Stimulated activated CD4-positive, alpha-beta T cell treated with anti-CD3 and anti-CD28 coated beads, Interleukin-4, amount 100 ng/mL, for 1 hour (primary cell): ENCODE results near the gene MAN2B2.

ENCODE experiments used
- DNase-seq: peaks from one replicate; pipeline ENCODE4 v3.0.0-alpha.2; 2020

MAN2B2 gene

DNA sequence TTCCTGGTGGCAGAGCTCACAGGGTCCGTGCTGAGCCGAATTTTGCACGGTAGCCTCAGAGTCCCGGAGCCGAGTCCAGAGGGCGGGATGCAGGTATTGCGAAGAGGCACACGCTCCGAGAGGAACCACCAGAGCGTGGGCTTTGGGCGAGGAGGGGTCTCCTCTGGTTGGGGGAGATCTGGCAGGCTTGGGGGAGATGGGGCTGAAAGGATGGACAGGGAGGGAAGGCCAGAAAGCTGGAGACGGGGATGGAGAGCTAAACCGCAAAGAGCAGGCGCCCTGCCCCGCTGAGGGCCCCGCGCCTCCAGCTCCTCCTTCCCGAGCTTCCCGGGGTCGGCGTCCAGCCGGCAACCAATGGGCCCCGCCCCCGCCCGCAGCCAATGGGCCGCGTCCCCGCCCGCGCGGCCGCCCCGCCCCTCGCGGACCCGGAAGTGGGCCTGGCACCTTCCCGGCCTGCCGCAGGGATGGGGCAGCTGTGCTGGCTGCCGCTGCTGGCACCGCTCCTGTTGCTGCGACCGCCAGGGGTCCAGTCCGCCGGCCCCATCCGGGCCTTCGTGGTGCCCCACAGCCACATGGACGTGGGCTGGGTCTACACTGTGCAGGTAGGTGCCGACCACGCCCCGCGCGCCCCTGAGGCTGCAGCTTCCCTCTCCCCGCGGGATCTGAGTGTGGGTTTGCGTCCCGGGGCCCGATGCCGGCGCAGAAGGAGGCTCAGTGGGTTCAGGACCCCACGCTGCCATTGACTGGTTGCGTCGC is at the start of gene MAN2B2:
Gene MAN2B2, plus strand, starts transcription at position 443 of the 756 bp plus-strand sequence. Its CDS starts 22 bp downstream, at position 465.
- DNase-seq, result peak; percentile 85

DNA sequence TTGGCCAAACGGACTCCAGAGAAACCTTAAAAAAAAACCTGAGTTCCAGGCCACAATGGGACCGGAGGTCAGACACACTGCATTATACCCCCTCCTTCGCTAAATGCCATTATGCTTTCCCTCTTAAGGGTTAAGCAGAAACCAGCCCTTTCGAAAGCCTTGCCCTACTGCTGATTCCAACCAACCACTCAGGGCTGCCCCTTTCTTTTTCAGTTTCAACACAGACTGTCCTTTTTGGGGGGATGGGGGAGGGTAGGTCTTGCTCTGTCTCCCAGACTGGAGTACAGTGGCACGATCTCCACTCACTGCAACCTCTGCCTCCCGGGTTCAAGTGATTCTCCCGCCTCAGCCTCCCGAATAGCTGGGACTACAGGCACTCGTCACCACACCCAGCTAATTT is 49.5 kb upstream of the MAN2B2 start:
- no peak for DNase-seq

DNA sequence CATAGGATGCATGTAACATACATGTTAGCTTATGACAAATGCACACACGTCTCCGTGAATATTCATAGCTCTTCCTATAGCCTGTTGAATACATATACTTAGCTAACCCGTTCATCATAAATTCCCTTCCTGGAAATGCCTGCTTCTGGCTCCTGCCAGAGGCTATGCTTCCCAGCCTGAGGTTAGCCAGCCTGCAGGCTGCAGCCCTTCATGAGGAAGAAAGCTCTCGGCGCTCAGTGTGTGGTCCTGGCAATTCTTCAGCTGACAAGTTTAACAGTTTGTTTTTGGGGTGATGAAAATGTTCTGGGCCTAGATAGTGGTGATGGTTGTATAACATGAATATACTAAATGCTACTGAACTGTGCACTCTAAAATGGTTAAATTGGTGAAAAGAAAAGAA is 48.8 kb upstream of the MAN2B2 start:
- no peak for DNase-seq

DNA sequence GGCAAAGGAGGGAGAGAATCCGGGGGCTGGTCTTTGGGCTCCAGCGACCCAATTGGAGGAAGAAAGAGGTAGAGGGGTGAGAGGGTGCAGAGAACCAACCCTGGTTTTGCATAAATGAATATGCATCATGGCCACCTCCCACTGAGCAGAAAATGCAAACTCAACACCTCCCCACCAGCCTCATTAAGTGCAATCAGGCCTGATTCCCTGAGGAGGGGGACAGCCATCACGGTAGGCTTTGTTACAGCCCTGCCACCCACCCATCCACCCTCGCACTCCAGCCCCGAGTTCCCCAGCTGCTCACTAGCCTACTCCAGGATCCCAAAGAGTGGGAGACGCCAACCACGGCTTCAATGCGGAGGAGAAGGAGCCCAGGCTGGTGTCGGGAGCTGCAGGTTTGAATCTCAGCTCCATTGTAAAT is 48.3 kb upstream of the MAN2B2 start:
- DNase-seq, result no peak

DNA sequence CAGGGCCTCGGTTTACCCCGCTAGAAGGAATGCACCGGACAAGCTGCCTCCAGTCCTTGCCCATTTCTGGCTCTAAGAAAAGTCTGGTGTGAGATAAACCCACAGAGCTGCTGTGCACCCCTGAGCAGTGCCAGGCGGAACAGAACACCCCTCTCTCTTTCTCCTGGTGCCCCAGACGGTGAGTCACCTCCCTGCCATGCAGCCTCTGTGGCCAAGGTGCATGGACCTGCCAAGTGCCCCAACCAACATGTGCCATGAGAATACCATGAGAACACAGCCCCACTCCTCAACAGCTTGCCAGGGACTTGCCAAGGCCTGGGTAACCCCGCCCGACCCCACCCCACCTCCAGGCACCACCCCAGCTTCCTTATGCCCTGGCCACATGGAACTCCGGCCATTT is 47.7 kb upstream of the MAN2B2 start:
- DNase-seq, result no peak

DNA sequence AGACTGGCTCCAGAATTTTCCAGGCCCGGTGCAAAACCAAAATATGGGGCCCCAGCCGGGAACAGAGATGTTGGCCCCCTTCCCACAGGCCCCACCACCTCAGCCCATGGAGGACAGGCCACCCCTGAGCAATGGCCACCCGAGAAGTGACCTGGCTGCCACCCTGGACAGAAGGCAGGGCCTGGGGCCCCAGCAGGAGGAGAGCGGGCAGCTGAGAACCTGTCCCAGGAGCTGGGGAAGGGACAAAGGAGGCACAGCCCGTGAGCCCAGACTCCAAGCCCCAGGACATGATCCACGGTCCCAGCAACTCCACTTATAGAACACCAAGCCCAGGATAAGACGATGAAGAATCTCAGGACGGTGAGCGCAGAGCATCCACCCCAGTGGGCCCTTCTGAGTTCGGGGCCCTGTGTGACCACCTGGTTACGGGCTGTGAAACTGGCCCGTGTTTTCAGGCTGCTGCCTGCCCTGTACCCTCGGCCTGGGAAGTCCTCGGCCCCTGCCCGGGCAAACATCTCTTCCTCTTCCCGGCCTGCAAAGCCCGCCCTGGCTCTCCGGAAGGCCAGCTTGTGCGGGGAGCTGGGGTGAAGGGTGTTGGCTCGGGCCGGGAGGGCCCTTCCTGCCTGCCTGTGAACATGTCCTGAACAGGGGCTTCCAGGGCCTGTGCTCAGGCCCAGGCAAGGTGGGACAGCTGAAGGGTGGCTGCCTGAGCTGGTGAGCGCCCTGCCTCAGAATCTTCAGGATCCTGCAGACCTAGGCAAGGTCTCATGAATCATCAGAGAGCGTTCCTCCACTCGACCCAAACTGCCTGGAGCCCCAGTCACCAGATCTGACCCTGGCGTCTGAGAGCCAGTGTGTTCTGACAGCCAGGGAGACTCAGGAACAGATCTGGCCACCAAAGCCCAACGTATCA is 47.0 kb upstream of the MAN2B2 start:
- DNase-seq, result no peak

DNA sequence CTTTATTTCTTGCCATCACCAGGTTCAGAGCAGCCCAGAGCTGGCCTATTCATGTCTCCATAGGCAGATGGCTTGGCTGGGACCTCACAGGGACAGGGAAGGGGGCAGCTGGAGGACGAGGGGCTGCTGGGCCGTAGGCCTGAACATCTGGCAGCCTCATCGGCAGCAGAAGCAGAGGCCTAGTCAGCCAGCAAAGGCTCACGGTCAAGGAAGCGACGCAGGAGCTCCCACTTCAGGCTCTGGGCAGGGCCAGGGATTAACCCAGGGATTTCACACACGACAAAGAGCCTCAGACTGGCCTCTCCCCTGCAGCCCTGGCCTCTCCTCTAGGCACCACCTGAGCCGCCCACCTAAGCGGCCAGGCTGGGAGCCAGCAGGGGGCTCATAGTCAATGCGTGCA is 46.0 kb upstream of the MAN2B2 start:
- no peak for DNase-seq

DNA sequence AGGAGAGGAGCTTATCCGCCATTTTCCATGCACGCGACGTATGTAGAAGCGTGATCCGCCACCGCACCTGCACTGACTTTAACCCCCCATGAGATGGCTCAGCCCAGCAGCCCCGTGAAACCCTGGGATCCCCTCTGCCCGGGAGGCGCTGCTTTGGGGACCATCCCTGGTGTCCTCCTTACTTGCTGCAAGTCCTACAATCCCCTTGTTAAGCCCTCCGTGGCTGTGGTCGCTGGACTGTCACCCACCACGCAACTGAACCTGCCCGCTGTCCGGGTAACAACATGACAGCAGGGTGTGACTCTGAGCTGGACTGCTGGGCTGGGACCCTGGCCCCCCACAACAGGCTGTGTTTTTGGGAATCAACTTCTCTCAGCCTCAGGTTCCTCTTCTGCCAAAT is 44.7 kb upstream of the MAN2B2 start:
- no peak for DNase-seq

DNA sequence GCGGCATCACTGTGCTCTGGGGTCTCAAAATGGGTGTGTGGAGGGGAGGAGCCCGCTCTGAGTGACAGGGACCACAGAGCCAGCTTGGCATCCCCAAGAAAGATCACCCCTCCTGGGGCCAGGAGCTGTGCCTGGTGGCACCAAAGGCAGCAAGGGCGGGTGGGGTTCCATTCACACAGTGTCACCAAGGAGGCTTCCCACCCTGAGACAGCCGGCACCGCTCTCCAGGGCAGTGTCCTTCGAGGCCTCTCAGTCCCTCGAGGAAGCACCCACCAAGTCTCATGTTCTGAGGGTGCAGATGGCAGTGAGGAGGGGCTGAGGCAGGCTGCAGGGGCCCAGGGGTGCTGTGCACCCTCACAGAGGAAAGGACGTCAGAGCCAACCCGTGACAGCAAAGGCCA is 44.0 kb upstream of the MAN2B2 start:
- DNase-seq, result no peak

DNA sequence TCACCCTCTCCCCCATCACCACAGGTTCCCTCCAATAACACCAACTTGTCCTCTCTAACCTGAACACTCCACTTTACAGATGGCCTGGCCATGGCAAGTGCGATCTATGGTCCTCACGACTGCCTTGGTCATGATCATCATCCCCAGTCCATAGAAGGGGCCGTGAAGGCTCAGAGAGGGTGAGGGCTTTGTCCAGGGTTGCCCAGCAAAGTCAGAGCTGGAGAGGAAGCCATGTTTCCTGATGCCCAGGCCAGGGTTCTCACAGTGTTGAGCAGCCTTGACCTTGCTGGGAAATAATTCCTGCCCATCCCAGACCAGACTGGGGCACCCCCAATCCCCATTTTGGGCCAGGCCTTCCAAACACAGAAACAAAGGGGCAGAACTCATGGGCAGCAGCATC is 42.9 kb upstream of the MAN2B2 start:
- no peak for DNase-seq

DNA sequence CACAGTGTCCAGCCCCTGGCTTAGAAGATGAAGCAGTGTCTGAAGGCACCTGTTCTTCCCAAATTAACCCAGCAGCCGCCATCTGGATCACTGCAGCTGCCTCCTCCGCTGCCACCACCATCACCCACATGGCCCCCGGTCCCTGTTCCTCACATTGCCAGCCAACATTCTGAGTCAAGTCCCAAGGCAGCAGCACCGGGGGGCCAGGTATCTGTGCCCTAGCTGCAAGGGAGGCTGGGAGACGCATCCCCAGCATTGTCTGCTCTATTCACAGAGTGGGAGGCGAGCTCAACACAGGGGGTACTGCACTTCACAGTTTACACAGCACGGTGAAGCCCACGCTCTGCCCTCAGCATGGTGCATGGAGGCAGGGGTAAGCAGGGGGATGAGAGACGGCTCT is 42.3 kb upstream of the MAN2B2 start:
- DNase-seq, result no peak

DNA sequence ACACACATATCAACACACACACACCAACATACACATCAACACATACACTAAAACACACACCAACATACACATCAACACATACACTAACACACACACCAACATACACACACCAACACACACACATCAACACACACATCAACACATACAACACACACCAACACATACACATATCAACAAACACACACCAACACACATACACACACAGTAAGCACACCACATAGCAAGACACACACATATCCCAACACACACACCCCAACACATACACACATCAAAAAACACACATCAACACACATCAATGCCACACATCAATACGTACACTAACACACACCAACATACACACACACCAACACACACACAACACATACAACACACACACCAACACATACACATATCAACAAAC is 40.9 kb upstream of the MAN2B2 start:
- no peak for DNase-seq

DNA sequence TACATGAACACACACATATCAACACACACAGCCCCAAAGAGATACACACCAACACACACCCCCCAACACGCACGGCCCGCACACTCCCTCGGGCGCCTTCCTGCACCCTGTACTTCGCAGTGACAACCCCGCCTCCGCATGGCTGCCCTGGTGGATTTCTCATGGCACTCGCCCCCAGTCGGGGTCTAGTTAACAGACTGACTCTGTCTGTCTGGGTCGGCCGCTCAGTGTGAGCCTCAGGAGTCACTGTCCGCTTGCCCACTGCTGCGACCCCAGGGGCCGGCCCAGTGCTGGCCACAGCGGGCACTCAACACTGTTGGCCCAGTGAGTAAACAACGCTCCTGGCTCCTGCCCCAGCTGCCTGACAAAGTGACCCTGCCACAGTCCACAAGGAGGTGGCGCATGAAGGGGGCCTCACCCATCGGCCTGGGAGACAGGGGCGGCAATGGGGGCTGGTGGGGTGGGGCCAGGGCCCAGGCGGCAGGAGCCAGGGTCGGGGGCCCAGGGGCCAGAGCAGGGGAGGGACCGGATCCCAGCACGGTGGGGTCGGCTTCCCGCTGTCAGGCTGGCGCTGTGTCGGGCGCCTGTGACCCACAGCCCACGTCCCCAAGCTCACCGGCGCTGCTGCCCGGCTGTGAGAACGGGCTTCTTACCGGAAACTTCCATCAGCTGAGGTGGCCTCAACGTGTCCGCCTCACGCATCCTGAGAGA is 40.2 kb upstream of the MAN2B2 start:
- DNase-seq, result no peak

DNA sequence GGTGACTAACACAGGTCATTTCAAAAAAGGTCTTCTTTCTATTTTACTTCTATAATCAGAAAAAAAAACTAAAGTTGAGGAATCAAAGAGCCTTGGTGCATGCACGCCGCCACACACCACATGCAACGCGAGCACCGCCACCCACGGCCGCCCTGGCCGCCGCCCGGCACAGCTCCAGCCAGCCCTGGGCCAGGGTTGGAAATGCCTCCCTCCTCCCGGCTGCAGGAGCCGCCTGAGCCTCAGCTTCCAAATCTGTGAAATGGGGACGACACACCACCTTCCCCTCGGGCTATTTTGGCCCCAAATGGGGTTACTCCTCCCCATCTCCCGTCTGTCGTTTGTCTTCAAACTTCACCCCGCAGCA is 39.7 kb upstream of the MAN2B2 start:
- no peak for DNase-seq

DNA sequence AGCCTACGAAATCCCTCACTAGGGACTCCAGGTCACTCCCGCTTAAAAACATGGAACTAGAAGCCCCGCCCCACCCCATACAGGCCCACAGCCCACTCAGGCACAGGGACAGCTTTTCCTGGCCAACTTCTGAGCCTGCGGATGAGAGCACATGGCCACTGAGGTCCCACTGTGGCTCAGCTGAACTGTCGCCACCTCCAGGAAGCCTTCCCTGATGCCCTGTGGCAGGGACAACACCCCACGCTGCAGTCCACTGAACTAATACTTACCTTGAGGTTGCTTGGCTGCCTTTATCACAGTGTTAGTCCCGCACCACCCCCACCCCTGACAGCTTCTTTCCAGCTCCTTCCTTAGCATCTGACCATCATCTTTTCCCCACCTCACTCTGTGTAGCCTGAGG is 39.3 kb upstream of the MAN2B2 start:
- DNase-seq, result no peak

DNA sequence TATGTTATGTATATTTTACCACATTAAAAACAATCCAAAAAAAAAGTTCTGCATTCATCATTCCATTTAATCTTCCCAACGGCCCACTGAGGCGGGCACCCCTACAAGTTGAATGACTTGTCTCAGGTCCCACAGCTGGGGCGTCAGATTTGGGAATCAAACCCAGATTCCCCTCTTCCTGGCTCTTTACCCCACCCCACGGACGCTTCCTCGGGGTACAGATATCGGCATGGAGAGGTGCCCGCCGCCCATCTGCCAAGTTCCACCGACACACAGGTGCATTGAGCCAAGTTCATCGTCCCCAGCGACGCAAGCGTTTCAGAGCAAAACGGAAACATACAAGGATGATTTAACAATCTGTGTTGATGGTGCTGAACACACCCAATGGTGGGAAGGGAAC is 36.9 kb upstream of the MAN2B2 start:
- no peak for DNase-seq

DNA sequence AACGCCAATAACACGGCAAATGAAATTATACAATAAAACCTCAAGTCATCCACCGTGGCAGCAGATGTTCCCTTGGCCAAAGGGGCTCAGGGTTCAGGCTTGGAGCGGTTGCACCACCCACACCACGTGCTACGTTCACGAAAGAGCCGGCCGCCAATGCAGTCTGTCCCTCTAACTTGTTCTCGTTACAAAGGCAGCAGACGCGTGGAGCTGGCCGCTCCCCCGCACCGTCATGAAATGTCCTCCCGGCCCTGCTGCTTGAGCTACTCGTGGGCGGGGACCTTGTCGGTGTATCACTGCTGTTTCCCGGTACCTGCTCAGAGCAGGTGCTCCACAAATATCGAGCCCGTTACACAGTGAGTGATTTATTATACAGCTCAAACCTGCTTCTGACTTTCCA is 36.4 kb upstream of the MAN2B2 start:
- no peak for DNase-seq

DNA sequence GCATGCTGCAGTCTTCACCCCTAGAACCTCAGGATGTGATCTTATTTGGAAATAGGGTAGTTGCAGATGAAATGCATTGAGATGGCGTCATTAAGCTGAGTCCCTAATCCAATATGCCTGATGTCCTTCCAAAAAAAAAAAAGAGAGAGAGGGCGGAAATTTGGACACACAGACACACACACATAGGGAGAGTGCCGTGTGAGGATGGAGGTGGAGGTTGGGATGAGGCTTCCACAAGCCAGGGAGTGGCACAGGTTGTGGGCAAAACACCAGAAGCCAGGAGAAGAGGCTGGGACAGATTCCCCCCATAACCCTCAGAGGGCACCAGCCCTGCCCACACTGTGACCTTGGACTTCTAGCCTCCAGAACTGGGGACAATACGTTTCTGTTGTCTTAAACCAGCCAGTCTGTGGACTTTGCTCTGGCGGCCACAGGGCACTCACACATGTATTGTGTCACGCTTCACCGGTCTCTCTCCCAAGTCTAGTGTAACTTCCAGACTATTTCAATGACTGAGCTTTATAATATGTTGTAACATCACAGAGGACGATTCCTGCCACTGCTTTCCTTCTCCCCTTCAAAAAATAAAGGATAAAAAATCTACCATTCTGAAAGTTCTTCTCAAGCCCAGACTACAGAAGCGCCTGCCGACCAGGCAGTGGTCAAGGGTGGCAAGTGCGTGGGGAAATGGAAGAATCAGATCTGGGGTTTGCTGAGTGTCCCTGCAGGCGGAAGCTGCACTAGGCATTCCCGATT is 35.8 kb upstream of the MAN2B2 start:
- DNase-seq, result no peak

DNA sequence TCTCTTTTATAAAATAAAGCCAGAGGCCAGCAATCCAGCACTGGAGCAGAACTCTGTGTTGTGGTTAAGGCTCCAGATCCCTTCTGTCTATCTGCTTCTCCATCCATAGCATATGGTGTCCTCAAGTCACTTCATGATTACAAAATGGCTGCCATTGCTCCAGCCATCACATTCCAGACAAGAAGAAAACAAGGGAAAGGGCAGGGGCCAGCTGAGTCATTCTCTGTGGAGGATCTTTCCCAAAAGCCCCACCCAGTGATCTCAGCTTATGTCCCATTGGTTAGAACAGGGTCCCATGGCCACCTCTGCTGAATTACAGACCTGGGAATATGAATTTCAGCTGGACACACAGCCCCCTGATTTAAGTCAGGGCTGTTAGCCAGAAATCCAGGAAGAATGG is 34.1 kb upstream of the MAN2B2 start:
- DNase-seq, result no peak

DNA sequence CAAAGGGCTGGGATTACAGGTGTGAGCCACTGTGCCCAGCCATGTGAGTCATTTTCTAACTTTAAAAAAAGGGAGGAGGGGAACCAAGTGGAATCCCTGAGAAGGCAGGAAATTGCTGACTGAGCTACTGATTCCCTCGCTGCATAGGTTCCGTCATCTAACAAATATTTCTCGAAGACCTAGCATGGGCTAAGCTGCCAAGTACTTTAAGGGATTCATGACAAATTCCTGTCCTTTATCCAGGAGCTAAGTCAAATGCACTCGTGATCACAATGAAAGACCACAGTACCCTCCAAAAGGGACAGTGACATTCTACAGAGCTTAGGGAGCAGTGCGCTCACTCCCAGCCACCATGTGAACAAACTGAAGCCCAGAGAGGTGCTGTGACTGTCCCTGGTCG is 33.2 kb upstream of the MAN2B2 start:
- no peak for DNase-seq

DNA sequence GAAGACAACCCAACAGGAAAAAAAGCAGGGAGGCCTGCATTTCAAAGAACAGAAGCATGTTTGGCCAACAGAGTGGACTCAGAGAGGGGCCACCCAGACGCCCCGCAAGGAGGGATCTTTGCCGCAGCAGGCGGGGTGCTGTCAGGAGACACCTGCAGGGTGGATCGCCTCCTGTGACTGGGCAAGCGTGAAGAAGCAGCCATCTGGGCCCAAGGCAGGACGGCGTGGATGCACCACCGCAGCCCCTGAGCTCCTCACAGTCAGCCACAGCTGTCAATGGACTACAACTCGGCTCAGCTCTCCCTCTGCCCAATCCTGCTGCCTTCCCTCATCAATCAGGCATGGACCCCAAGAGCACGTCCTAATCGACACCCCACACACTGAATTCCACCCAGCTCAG is 32.0 kb upstream of the MAN2B2 start:
- DNase-seq, result no peak

DNA sequence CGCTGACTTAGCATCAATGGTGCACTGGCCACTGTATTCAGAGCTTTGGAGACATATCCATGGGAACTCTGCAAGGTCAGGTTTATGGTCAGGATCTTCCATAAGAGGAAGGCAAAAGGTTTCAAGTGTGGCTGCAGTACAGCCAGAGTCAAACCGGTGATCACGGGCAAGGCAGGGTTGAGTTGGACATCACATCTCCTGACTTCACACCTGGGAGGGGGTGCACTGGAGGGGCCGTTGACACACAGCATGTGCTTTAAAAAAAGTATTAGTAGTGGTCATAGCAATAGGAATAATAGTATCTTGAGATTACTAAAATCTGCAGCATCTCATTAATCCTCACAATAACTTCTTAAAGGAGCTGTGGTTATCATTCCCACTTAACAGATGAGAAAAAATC is 28.9 kb upstream of the MAN2B2 start:
- no peak for DNase-seq
